OCI-LY1 (cell line): ENCODE measurements around the gene TRIO.

Experiments used
- H2AFZ ChIP-seq: fragments of 200-600 bp; sonication (generic), shearing (Covaris generic); 2 replicates; pipeline ENCODE4 v1.6.0; 2014; ENCODE audit warnings: antibody characterized with exemption, mild to moderate bottlenecking, low read length
- H3F3A ChIP-seq: fragments of 200-600 bp; sonication (generic), shearing (Covaris generic); 2 replicates; pipeline ENCODE4 v1.6.0; 2014; ENCODE audit warnings: mild to moderate bottlenecking, antibody characterized with exemption, low read length, moderate library complexity; ENCODE audit not compliant: insufficient read depth
- H3K27ac ChIP-seq: fragments of 200-600 bp; sonication (generic); 2 replicates; pipeline ENCODE4 v1.5.1; 2014; ENCODE audit warnings: low read length, mixed run types, mild to moderate bottlenecking, low read depth; ENCODE audit not compliant: poor library complexity, severe bottlenecking
- H3K27me3 ChIP-seq: fragments of 200-600 bp; sonication (generic); 2 replicates; pipeline ENCODE4 v1.6.0; 2014; ENCODE audit warnings: antibody characterized with exemption, mild to moderate bottlenecking, low read length, moderate library complexity; ENCODE audit not compliant: insufficient read depth
- H3K36me3 ChIP-seq: fragments of 200-600 bp; sonication (generic); 2 replicates; pipeline ENCODE4 v1.6.1; 2014; ENCODE audit warnings: mild to moderate bottlenecking, antibody characterized with exemption, low read length, moderate library complexity, mixed read lengths; ENCODE audit not compliant: insufficient read depth
- H3K4me1 ChIP-seq: fragments of 200-600 bp; sonication (generic); 2 replicates; pipeline ENCODE4 v1.5.1; 2014; ENCODE audit warnings: mild to moderate bottlenecking, low read length, moderate library complexity; ENCODE audit not compliant: insufficient read depth, severe bottlenecking
- H3K4me2 ChIP-seq: fragments of 200-600 bp; sonication (generic), shearing (Covaris generic); 2 replicates; pipeline ENCODE4 v1.6.1; 2014; ENCODE audit warnings: low read length
- H3K4me3 ChIP-seq: fragments of 200-600 bp; sonication (generic); 2 replicates; pipeline ENCODE4 v1.5.1; 2014; ENCODE audit warnings: low read length, low read depth, mild to moderate bottlenecking, mixed read lengths; ENCODE audit not compliant: poor library complexity, severe bottlenecking
- H3K79me2 ChIP-seq: fragments of 200-600 bp; shearing (Covaris generic); 2 replicates; pipeline ENCODE4 v1.6.1; 2016; ENCODE audit warnings: mixed run types, low read length, mixed read lengths; ENCODE audit not compliant: insufficient read depth
- H3K9ac ChIP-seq: fragments of 200-600 bp; sonication (generic), shearing (Covaris generic); 2 replicates; pipeline ENCODE4 v1.6.1; 2014; ENCODE audit warnings: mild to moderate bottlenecking, low read length, mixed read lengths
- H3K9me2 ChIP-seq: fragments of 200-600 bp; sonication (generic), shearing (Covaris generic); 2 replicates; pipeline ENCODE4 v1.6.1; 2014; ENCODE audit warnings: low read depth, mild to moderate bottlenecking, low read length, mixed read lengths
- H3K9me3 ChIP-seq: fragments of 200-600 bp; shearing (Covaris generic); 2 replicates; pipeline ENCODE4 v1.6.1; 2014; ENCODE audit warnings: low read length, mixed read lengths
- H4K20me1 ChIP-seq: fragments of 200-600 bp; sonication (generic), shearing (Covaris generic); 2 replicates; pipeline ENCODE4 v1.6.0; 2016; ENCODE audit warnings: mild to moderate bottlenecking, low read length; ENCODE audit not compliant: insufficient read depth
- CTCF ChIP-seq: fragments of 200-600 bp; sonication (generic), shearing (Covaris generic); IDR thresholded peaks from 2 replicates; pipeline ENCODE4 v1.5.1; 2017; ENCODE audit warnings: mild to moderate bottlenecking, antibody characterized with exemption, low read length, moderate library complexity, mixed read lengths
- EZH2 ChIP-seq: fragments of 200-600 bp; sonication (generic), shearing (Covaris generic); IDR thresholded peaks from 2 replicates; pipeline ENCODE4 v1.8.0; 2017; ENCODE audit warnings: borderline replicate concordance, mixed run types, mild to moderate bottlenecking, antibody characterized with exemption, low read length, moderate library complexity, mixed read lengths

TRIO gene

GRCh38 chr5:14151416-14151815 lies 8.3 kb downstream of the TRIO start:
- Histone ChIP-seq H3K9me2 (no peaks in the 10 kb centered on the region), H3K4me1 (no peaks in the 10 kb centered on the region), H3K36me3 (no peaks in the 10 kb centered on the region), H4K20me1 (no peaks in the 10 kb centered on the region), H3K9ac (no peak overlapping the region), H3F3A (no peaks in the 10 kb centered on the region), H3K27ac (no peak overlapping the region), H3K4me2 (no peak overlapping the region), H3K27me3 (no peaks in the 10 kb centered on the region), H2AFZ (no peak overlapping the region), H3K79me2 (no peaks in the 10 kb centered on the region), H3K4me3 (no peak overlapping the region), H3K9me3 (no peaks in the 10 kb centered on the region)
- no peak for TF ChIP-seq EZH2
- TF ChIP-seq CTCF = no peak

GRCh38 chr5:14153071-14153864 lies 10.1 kb downstream of the TRIO start:
- H3K4me1 ChIP-seq = no peaks in the 10 kb centered on the region
- H3K9me3 ChIP-seq = no peaks in the 10 kb centered on the region
- no peak overlapping the region for H2AFZ ChIP-seq
- no peak overlapping the region for H3K4me3 ChIP-seq
- H3K4me2 ChIP-seq = no peak overlapping the region
- H3K79me2 ChIP-seq = no peaks in the 10 kb centered on the region
- TF ChIP-seq EZH2 = no peak
- H3K9me2 ChIP-seq = no peaks in the 10 kb centered on the region
- no peaks in the 10 kb centered on the region for H3K27me3 ChIP-seq
- H3K9ac ChIP-seq = no peak overlapping the region
- H3K27ac ChIP-seq = no peak overlapping the region
- no peaks in the 10 kb centered on the region for H3K36me3 ChIP-seq
- no peaks in the 10 kb centered on the region for H3F3A ChIP-seq
- H4K20me1 ChIP-seq = no peaks in the 10 kb centered on the region

- Histone ChIP-seq H3K9me3 (no peaks in the 10 kb centered on the region), H3F3A (no peaks in the 10 kb centered on the region), H3K9ac (no peak overlapping the region), H3K9me2 (no peaks in the 10 kb centered on the region), H3K27me3 (no peaks in the 10 kb centered on the region), H3K27ac (no peak overlapping the region), H3K36me3 (no peaks in the 10 kb centered on the region), H3K4me3 (no peak overlapping the region), H4K20me1 (no peaks in the 10 kb centered on the region), H3K4me2 (no peak overlapping the region), H3K4me1 (no peaks in the 10 kb centered on the region), H3K79me2 (no peaks in the 10 kb centered on the region), H2AFZ (no peak overlapping the region)
- TF ChIP-seq EZH2 (no peak), CTCF (no peak)
Observed at GRCh38 chr5:14153932-14154731, 11.0 kb downstream of the TRIO start.
